Midbrain (tissue), 1 donor: Measurements from ENCODE around the gene ZBTB44.
"Not testable (repeated sequence)": the region's sequence is repeated elsewhere in the genome, so short reads cannot be mapped to it uniquely, and the experiment has no call there.

Source experiments
- DNase-seq: peaks from one replicate; lab custom pipeline; 2025; lab: John Stamatoyannopoulos, UW

The ZBTB44 gene

GRCh38 chr11:130313383-130314183, 1.1 kb downstream of the ZBTB44 start:
- DNase-seq: no peak

GRCh38 chr11:130312046-130312445, 2.7 kb downstream of the ZBTB44 start:
- no peak for DNase-seq

GRCh38 chr11:130310622-130311021, 4.1 kb downstream of the ZBTB44 start:
- DNase-seq: no peak

DNA sequence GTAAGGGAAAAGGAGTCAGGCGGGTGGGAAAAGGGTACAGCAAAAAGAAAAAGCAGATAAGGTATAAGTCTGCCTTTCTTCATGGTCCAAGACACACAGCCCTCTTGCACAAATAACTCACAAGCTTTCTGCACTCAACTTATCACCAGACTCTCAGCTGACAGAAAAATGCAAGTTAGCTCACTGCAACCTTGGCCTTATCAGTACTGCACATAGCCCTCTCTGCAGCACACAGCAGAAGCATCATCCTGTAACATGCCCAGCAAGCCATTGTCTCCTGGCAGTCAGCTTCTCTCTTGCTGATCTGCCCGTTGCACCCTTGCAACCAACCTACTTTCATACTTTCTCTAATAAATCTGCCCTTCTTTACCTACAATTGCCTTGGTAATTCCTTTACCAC, 5.8 kb downstream of the ZBTB44 start:
- no peak for DNase-seq

DNA sequence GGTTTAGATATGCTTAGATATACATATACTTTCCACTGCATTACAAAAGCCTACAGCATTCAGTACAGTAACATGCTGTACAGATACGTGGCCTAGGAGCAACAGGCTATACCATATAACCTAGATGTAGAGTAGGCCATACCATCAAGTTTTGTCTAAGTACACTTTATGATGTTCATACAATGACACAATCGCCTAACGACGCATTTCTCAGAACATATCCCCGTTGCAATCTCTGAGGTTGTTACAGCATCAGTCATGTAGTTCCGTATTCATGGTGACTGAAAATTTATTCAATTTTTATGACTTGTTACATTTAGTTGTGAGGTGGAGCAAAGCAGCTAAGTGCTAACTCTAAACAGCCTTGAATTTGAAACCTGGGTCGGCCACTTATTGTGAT, 6.7 kb downstream of the ZBTB44 start:
- DNase-seq: no peak

GRCh38 chr11:130304651-130305050, 10.1 kb downstream of the ZBTB44 start:
- DNase-seq: no peak

DNA sequence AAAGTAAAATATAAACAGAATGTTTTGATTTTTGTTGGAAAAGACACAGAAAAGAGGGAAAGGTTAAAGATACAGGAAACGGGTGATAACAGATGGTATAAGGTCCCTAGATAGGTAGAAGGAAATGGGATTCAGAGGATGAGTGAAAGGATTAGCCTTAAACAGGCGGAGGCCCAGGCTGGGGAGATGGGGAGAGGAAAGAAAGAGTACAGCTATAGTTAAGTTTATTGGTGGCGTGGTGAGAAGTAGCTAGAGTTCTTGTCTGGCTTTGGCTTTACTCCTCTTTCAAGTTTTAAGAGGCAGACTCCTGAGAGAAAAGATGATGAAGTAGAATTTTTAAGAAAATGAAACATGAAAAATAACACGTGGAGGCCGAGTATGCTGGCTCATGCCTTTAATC, 13.7 kb downstream of the ZBTB44 start:
- DNase-seq: no peak

DNA sequence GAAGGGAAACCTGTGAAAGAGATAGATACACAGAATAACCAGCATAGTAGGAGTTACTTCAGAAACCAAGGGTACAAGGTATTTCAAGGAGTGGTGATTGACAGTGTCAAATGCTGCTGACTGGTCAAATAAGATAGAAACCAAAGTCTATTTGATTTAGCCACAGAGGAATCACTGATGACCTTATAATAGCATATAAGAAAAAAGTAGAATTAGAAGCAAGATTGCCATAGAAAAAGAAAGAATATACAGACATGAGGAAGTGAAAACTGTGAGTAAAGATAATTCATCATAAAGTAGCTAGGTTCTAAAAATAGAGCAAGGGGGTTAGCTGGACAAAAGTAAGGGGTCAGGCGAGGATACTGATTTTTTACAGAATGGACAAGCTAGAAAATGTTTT, 14.2 kb downstream of the ZBTB44 start:
- DNase-seq: no peak

GRCh38 chr11:130299978-130300377, 14.7 kb downstream of the ZBTB44 start:
- no peak for DNase-seq

DNA sequence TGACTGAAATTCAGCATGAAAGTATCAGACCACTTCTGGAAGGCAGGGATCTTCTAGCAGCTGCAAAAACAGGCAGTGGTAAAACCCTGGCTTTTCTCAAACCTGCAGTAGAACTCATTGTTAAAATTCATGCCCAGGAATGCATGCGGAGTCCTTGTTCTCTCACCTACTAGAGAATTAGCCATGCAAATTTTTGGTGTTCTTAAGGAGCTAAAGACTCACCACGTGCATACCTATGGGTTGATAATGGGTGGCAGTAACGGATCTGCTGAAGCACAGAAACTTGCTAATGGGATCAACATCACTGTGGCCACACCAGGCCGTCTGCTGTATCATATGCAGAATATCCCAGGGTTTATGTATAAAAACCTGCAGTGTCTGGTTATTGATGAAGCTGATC, 19.1 kb downstream of the ZBTB44 start:
- DNase-seq: no peak

GRCh38 chr11:130282111-130282510, 32.6 kb downstream of the ZBTB44 start:
- no peak for DNase-seq

- DNase-seq: not testable (repeated sequence)
Observed at GRCh38 chr11:130281341-130281740, 33.4 kb downstream of the ZBTB44 start.

- DNase-seq: no peak
Observed at GRCh38 chr11:130279989-130280388, 34.7 kb downstream of the ZBTB44 start.

GRCh38 chr11:130278745-130279144, 36.0 kb downstream of the ZBTB44 start:
- no peak for DNase-seq

DNA sequence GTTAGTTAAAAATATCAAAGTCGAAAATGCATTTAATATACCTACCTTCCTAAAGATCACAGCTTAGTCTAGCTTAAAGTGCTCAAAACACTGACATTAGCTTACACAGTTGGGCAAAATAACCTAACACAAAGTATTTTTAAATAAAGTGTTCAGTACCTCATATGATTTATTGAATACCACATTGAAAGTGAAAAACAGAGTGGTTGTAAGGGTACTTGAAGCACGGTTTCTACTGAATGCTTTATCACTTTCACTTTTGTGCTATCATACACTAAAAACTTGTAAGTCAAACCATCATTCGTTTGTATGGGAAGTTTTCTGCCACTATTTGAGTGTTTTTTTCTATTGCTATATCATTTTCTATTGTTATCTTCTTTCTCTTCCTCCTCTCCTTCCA, 36.6 kb downstream of the ZBTB44 start:
- DNase-seq: no peak

- DNase-seq: no peak
Observed at GRCh38 chr11:130272336-130272735, 42.4 kb downstream of the ZBTB44 start.

DNA sequence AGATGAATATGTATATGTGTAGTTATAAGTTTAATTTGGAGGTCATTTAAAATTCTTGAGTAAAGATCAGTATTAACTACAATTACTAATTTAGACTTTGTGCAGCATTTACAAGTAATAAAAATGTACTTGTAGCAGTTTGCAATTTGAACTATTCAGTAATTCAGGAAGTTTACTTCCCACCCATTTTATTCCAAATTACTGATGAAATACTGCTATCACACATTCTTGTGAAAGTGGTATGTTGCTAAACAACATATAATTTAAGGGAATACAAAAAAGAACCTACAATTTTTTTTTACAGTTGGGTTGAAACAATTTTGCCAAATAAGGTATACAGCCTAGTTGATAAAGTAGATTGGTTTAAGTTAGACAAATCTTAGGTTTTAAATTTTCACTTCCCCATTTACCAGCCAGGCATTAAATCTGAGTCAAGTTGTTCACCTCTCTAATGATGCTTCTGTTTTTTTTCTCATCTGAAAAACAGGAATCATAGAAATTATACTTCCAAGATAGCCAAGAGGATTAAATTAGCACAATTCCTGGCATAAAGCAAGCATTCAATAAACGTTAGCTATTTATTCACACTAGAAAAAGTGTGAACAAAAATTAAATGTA, 45.3 kb downstream of the ZBTB44 start:
- DNase-seq: no peak

- no peak for DNase-seq
Observed at GRCh38 chr11:130263351-130263750, 51.4 kb downstream of the ZBTB44 start.

DNA sequence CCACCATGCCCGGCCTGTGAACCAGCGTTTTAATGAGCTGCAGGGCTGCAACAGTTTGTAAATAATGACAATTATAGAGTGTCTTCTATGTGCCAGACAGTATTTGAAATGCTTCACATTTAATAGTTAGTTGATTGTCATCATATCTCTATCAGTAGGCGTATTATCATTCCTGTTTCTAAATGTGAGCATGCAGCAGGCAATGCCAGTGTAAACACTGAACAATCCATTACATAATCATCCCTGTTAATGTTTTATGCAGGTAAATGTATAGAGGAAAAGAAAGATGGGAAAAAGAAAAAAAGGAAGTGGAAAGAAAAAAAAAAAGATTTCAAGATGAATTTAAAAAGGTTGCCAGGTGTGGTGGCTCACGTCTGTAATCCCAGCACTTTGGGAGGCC, 52.3 kb downstream of the ZBTB44 start:
- no peak for DNase-seq

DNA sequence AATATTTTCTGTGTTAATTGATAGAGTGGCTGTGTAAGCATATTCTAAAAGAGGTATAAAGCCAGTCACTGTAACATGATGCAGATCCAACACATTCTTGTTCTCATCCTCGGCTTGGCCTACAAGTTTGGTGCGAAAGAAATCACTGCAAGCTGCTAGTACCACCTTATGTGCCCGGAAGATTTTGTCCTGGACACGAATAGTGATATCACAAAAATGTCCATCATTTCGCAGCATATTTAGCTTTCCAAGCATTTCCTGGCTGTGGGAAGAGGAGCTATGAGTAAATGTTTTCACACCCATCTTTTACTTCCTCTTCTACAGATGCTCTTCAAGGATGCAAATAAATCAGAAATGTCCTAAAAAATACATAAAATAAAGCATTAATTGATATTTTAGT, 53.1 kb downstream of the ZBTB44 start:
- DNase-seq: no peak

DNA sequence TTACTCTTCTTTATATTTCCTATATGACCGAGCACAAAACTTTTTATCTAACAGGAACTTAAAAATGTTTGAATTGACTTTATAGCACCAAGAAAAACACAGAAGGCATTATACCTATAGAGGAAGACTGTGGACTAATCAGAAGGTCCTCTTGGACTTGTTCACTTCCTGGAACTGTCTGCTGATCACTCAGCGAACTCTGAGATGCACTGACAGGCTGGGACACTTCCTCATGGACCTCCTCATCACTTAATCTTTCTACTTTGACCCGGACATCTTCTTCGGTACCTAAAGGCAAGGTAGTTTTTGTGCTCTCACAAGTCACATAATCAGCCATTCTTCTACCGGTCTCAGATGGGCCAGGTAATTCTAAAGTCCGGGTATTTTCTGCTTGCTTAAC, 54.0 kb downstream of the ZBTB44 start:
- DNase-seq: no peak

DNA sequence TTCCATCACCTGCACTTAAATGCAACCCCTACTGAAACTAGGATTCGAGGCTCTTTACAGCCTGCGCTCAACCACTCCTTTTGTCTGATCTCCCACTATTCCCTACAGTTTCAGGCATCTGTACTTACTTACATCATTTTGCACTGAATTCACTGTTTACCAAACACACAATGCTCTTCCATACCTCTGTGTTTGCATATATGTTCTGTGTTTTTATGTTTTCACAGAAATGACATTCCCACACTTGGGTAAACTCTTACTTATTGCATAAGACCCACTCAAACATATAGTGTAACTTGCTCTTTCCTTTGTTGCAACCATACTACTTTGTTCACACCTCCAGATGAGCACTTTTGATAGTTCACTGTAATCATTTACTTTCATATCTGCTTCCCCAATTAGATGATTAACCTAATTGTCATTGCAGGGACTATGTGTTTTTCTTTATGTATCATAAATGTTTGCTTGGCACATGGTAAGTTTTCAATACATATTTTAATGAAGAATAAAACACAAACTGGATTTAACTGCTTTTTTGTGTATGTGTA, 54.6 kb downstream of the ZBTB44 start:
- no peak for DNase-seq

DNA sequence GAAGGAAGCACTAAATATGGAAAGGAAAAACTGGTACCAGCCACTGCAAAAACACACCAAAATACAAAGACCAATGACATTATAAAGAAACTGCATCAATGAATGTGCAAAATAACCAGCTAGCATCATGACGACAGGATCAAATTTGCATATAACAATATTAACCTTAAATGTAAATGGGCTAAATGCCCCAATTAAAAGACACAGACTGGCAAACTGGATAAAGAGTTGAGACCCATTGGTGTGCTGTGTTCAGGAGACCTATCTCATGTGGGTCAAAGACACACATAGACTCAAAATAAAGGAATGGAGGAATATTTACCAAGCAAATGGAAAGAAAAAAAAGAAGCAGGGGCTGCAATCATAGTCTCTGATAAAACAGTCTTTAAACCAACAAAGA, 63.0 kb downstream of the ZBTB44 start:
- DNase-seq: not testable (repeated sequence)
